ENCODE results near the gene CHAC1.

Gene CHAC1

GRCh38 chr15:40925495-40925862 lies 27.8 kb upstream of the CHAC1 start:
- DNase-seq, result no peak

GRCh38 chr15:40925863-40926658 lies 27.2 kb upstream of the CHAC1 start:
- no peak for DNase-seq

- DNase-seq, result no peak
These were observed 26.4 kb upstream of the CHAC1 start for GRCh38 chr15:40926659-40927494.

GRCh38 chr15:40927495-40927872 lies 25.8 kb upstream of the CHAC1 start:
- DNase-seq, result no peak

GRCh38 chr15:40927873-40928806 lies 25.1 kb upstream of the CHAC1 start:
- DNase-seq, result no peak

GRCh38 chr15:40928821-40929659 lies 24.2 kb upstream of the CHAC1 start, which contains the start of gene DLL4:
Gene DLL4, plus strand, starts transcription at chr15:40929340. Its CDS starts 329 bp downstream, at chr15:40929669.
- DNase-seq, result no peak

GRCh38 chr15:40929660-40930429 lies 23.4 kb upstream of the CHAC1 start:
- DNase-seq, result no peak

- DNase-seq, result no peak
These were observed 22.6 kb upstream of the CHAC1 start for GRCh38 chr15:40930430-40931299.

- DNase-seq, result no peak
These were observed 21.8 kb upstream of the CHAC1 start for GRCh38 chr15:40931300-40932142.

- no peak for DNase-seq
These were observed 21.1 kb upstream of the CHAC1 start for GRCh38 chr15:40932156-40932555.

GRCh38 chr15:40932649-40933516 lies 20.4 kb upstream of the CHAC1 start:
- DNase-seq, result no peak

- no peak for DNase-seq
These were observed 19.8 kb upstream of the CHAC1 start for GRCh38 chr15:40933517-40933902.

- no peak for DNase-seq
These were observed 18.8 kb upstream of the CHAC1 start for GRCh38 chr15:40934457-40934856.

- DNase-seq, result no peak
These were observed 17.0 kb upstream of the CHAC1 start for GRCh38 chr15:40936234-40936708.

GRCh38 chr15:40936709-40937666 lies 16.3 kb upstream of the CHAC1 start:
- DNase-seq, result no peak

GRCh38 chr15:40937762-40938535 lies 15.3 kb upstream of the CHAC1 start:
- no peak for DNase-seq

All from CD4-positive, alpha-beta T cell treated with Interleukin-17A for 1 hour (primary cell).